HG03025 (cell line): ENCODE data around the gene PORCN.
"Not testable (repeated sequence)": the region's sequence is repeated elsewhere in the genome, so short reads cannot be mapped to it uniquely, and the experiment has no call there.

ENCODE experiments used
- ATAC-seq: cut with Tn5 transposase; IDR thresholded peaks from one replicate; pipeline ENCODE4 v1.9.1; 2021; ENCODE audit warnings: mild to moderate bottlenecking, moderate library complexity; ENCODE audit not compliant: unreplicated experiment, low FRiP score

PORCN gene

DNA sequence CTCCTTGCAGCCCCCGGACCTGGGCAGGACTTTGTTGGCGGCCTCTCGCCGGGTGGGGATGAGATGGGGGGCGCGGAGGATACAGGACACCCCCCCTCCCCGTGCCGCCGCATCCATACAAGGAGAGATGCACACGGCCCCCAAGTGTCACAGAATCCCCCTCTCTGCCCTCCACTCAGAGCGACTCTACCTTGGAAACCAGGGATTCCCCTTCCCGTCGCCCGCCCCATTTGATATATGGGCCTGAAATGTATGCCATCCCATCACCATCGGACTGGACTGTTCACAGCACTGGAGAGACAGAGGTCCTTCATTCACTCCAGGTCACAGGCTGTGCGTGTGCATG lies 426 bp downstream of the PORCN start:
- no peak for ATAC-seq

DNA sequence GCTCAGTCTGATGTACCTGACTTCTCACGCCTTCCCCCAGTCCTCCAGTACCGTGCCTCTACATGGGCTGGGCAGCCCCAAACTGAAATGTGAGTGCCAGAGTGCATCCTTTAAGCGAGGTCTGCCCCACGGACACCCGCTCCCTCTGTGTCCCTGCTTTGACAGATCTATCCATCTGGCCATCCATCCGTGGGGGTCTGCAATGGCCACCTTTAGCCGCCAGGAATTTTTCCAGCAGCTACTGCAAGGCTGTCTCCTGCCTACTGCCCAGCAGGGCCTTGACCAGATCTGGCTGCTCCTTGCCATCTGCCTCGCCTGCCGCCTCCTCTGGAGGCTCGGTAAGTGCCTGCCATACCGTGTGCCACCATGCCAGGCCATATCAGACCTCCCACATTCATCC lies 827 bp downstream of the PORCN start:
- ATAC-seq, result no peak

DNA sequence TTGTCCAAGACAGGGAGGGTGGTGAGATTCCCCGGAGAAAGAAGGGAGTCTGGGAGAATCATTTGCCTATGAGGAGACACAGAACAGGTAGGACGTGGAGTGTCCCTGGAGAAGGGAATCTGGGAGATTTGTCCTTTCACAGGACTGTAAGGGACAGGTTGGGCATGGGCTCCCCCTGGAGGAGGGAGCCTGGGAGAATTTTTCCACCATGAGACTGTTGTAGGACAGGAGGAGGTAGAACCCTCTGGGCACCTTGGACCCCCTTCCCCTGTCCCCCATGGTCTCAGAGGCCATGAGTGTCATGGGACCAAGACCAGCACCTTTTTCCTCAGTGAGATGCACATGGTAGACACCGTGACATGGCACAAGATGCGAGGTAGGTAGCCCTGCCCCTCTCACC lies 2.8 kb downstream of the PORCN start:
- no peak for ATAC-seq

DNA sequence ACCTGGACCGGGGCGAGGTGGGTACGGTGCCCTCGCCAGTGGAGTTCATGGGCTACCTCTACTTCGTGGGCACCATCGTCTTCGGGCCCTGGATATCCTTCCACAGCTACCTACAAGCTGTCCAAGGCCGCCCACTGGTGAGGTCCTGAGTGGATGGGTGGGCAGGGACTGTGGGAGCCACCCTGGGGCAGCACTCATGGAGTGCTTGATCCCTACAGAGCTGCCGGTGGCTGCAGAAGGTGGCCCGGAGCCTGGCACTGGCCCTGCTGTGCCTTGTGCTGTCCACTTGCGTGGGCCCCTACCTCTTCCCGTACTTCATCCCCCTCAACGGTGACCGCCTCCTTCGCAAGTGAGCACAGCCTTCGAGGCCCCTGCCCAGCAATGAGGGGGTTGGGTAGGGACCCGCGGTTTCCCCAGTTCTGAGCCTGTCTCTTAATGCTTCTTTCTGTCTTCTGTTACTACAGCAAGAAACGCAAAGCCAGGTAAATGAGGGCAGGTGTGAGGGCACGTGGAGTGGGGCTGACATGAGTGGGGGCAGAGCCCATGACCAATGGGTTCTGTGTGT lies 3.7 kb downstream of the PORCN start:
- ATAC-seq, result no peak

DNA sequence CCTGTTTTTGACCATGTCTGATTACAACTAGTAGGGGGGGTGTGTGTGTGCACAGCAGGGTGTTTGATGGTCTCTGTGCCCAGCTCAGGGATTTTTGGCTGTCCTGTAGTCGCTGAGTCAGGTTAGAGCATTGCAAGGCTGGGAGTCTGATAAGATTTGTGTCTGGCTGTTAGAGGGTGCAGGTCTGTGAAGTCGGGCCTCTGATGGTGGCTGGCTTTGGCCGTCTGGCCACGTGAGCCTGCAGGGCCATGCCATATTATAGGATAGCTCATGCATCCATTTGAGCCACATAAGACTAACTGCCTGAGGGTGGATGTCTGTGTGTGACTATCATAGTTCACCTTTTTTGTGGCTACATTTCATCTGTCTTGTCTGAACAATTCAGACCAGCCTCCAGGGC lies 4.9 kb downstream of the PORCN start:
- ATAC-seq, result no peak

DNA sequence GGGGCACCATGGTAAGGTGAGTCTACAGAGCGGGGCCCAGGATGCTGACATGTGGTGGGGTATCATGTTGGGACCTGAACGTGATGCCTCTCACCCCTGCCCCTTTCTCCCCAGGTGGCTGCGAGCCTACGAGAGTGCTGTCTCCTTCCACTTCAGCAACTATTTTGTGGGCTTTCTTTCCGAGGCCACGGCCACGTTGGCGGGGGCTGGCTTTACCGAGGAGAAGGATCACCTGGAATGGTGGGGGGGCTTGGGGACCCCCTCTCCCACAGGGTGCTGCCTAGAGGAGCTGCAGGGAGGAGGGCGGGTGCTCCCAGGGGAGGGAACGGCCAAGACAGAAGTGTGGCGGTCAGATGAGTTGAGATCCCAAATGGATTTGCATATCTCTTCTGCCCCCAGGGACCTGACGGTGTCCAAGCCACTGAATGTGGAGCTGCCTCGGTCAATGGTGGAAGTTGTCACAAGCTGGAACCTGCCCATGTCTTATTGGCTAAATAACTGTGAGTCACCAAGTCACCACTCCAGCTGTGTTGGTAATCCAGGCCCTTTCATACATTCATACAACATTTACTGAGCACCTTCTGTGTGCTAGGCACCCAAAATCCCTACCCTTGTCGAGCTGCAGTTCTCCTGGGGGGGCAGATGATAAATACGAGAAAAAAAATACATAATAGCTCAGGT lies 5.5 kb downstream of the PORCN start:
- ATAC-seq, result no peak

DNA sequence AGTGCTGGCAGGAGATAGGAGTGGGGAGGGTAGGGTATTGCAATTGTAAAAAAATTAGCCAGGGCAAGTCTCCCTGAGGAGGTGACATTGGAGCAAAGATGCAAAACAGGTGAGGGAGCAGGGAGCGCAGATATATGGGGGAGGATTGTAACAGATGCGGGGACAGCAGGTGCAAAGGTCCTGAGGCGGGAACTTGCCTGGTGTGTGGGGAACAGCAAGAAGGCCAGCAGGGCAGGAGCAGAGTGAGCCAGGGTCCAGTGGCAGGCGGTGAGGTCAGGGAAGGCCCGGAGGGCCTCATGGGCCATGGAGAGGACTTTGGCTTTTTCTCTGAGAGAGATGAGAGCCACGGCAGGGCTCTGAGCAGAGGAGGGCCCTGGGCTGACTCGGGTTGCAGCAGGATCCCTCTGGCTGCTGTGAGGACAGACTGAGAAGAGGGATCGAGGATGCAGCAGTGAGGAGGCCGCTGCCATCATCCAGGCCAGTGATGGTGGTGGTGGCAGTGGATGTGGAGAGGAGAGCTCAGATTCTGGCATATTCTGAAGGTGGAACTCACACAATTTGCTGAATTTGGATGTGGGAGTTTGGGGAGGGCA lies 6.2 kb downstream of the PORCN start:
- no peak for ATAC-seq

DNA sequence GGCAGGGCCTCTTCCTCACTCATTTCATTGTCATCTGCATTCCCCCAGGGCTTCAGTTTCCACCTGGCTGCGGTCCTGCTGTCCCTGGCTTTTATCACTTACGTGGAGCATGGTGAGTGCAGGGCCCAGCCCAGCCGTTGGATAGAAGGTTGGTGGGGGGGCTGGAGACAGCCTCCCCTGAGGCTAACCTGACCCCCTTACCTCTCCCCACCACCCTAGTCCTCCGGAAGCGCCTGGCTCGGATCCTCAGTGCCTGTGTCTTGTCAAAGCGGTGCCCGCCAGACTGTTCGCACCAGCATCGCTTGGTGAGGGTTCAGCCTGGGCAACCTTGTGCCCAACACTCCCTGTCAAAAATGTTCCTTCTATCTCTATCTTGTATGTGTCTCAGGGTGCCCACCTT lies 7.0 kb downstream of the PORCN start:
- no peak for ATAC-seq

DNA sequence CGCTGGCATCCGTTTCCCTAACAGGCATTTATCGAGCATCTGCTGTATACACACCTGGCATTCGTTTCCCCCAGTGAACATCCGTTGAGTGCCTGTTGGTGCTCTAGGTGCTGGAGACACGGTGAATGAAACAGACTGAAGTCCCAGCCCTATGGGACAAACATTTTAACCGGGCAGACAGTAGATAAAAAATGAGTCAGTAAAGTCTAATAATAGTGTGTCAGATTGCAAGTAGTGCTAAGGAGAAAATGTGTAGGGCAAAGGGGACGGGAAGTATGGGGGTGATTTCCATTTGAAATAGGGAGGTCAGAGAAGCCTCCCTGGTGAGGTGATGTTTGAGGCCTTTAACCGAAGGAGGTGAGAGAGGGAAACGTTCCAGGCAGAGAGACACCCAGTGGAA lies 7.5 kb downstream of the PORCN start:
- no peak for ATAC-seq

DNA sequence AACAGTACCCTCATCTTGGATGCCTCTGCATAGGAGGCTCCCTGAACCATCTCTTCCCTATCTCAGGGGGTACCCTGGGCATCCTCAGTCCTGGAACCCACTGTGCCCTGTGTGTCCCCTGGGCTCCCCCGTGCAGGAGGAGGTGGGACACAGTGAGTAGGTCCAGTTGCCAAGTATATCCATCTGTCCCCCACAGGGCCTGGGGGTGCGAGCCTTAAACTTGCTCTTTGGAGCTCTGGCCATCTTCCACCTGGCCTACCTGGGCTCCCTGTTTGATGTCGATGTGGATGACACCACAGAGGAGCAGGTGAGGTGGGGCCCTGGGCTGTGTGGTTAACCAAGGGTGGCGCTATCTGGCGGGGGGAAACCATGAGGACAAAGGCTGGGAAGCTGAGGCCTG lies 8.2 kb downstream of the PORCN start:
- no peak for ATAC-seq

DNA sequence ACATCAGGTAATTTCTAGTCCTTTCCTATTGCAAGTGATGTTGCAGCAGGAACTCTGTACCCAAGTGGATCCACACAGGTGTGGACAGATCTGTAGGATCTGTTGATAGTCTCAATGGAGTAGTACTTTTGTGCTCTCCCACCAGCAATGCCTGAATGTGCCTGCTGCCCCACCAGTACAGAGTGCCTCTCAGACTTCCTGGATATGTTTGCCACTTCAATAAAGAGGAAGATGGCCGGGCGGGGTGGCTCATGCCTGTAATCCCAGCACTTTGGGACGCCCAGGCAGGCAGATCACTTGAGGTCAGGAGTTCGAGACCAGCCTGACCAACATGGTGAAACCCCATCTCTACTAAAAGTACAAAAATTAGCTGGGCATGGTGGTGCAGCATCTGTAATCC lies 10.7 kb downstream of the PORCN start:
- ATAC-seq, result not testable (repeated sequence)

DNA sequence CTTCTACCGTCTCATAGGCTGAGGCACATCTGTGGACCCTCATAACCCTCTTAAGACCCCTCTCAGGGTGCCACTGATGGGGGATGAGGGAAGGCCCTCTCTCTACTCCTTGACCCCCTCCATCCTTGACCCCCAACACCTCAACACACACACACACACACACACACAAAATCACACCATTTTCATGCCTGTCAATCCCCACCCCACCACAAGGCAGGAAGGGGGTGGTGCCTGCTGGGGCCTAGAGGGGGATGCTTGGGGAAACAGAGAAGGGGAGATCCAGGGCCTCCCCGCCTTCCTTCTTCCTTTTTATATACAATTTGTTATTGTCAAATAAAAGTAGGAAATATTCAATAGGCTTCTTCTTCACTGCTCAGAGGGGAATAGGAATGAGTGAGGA lies 11.7 kb downstream of the PORCN start:
- no peak for ATAC-seq

DNA sequence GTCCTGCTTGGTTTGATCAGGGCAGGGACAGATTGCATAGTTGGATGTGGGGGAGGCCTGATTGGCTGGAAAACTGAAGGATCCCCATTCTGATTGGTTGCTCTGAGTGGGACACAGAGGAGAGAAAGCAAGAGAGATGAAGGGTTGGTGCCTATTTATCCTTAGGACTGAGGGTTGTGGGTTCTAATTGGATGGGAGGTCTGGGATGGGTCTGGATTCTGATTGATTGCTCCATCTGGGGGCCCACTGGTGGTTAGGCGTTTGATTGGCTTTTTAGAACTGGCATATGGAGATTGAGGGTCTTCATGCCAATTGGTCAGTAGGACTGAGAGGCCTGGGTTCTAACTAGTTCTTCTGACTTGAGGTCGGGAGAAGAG lies 12.2 kb downstream of the PORCN start:
- no peak for ATAC-seq

DNA sequence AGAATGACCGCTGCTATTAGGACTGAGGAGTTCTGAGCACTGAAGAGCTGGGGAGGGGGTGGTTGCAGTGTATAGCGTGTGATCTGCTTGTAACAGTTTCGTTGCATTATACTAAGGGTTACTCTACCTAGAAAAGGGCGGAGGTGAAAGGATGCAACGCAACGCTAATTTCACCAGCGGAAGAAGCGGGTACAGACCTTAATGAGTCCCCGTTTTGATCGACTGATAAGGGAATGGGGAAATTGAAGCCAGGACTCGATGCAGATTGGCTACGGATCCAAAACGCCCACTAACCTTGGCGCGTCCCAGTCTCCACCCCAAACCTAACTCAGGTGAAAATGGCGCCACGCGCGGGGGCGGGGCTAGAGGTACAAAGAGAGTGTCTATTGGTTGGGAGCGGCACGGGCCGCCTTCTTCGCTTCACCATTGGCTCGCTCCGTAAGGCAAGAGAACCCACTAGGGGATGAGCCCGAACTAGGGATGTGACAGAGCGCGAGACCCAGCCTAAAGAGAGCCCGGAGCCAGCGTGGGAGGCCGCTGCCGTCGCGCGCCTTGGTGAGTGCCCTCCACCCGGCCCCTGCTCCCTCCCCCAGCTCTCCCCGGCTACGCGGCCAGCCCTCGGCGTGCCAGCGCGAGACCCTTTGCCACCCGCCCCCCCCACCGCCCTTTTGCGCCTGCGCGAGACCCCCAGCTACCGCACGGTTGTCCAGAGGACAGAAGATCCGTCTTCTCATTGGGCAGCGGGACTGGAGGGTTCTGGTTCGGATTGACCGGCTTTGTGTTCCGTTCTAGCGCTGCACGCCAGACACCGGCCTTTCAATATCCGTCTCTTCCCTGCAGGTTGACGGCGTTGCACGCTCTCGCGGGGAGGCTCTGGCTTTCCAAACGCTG lies 12.8 kb downstream of the PORCN start, which contains the start of gene EBP:
TSS of gene EBP (plus strand) at position 456 of the 891 bp plus-strand sequence. CDS start 1,964 bp downstream, outside the sequence.
- ATAC-seq, result peak; percentile 89

DNA sequence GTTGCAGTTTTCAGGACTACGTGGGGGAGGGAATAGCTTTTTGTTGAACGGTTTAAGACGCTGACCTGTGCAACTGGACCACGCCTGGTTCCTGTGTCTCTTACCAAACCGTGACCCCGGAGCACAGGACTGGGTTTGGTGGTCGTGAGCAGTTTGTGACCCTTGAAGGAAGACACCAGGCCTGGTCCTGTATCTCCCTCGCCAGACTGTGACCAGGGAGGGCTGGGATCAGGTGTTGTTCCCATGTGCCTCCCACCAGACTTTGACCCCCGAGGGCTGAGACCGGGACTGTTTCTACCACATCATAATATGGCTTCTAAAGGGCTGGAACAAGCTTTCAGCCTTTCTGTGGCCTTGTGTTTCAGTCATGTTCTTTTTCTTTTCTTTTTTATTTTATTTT lies 13.5 kb downstream of the PORCN start:
- ATAC-seq, result no peak

DNA sequence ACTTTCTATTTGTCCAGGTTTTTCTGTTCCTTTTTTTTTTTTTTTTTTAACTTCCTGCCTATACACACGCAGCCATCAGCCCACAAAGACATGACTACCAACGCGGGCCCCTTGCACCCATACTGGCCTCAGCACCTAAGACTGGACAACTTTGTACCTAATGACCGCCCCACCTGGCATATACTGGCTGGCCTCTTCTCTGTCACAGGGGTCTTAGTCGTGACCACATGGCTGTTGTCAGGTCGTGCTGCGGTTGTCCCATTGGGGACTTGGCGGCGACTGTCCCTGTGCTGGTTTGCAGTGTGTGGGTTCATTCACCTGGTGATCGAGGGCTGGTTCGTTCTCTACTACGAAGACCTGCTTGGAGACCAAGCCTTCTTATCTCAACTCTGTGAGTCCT lies 14.9 kb downstream of the PORCN start:
- ATAC-seq, result no peak

DNA sequence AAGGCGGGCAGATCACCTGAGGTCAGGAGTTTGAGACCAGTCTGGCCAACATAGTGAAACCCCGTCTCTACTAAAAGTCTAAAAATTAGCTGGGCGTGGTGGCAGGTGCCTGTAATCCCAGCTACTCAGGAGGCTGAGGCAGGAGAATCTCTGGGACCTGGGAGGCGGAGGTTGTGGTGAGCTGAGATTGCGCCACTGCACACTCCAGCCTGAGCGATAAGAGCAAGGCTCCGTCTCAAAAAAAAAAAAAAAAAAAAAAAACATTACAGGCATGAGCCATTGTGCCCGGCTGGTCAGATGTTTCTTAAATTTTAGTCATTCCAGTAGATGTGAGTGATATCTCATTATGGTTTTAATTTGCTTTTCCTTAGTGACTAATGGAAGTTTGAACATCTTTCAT lies 17.1 kb downstream of the PORCN start:
- not testable (repeated sequence) for ATAC-seq

DNA sequence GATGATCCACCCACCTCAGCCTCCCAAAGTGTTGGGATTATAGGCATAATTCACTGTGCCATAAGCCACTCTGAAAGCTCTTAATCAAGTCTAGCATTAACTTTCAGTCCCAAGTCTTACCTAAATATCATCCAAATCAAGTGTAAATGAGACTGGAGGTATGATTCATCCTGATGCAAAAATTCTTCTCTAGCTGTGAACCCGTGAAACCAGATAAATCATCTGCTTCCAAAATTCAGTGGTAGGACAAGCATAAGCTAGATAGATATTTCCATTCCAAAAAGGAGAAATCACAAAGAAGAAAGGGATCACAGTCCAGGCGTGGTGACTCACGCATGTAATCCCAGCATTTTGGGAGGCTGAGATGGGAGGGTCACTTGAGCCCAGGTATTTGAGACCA lies 21.9 kb downstream of the PORCN start:
- ATAC-seq, result no peak

DNA sequence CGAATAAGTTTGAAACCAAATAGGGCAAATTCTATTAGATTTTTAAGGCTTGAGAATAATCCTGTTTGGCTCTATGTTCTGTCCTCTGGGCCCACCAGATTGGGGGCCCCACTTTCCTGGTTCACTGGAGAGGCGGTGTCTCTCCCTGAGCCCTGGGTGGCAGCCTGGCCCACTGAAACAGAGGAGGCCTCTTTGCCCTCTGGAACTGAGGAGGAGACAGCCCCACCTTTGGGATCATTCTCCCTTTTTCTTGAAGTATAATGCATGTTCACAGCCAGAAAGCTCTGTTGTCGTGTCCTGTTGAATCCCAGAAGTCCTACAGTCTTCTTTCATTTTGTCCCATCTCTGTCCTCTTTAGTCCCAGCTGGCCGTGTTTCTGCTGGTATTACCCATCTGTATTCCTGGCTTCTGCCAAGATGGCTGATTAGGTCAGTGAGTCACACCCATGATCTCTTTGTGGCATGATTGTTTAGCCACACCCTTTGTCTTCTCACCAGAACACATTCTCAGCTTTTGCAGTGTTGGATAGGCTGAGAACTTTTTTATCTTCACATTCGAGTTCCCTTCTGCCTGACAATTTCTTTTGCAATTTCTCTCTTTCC lies 22.7 kb downstream of the PORCN start:
- no peak for ATAC-seq

DNA sequence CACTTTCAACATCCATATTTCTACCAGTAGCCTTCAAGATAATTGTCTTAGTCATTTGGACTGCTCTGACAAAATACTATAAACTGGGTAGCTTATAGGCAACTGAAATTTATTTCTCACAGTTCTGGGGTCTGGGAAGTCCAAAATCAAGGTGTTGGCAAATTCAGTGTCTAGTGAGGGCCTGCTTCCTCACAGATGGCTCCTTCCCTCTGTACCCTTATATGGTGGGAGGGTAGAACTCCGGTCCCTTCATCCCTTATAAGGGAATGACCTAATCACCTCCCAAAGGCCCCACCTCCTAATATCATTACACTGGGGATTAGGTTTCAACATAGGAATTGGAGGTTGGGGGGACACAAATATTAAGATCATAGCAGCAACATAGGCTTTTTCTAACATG lies 23.4 kb downstream of the PORCN start:
- no peak for ATAC-seq

DNA sequence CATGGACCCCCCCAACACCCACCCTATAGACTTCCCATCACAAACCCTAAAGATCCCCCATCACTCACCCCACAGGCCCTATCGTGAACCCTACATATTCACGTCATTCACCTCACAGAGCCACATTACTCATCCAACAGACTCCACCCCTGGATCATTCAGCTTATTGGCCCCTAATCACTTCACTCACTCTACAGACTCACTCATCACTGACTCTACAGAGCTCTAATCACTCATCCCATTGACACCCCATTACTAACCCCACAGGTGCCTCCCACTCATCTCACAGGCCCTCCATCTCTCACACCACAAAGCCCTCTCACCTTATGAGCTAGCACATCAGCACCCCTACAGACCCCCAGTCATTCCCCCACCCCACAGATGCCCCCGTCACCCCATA lies 24.4 kb downstream of the PORCN start:
- no peak for ATAC-seq
